KOPT-K1 (cell line): ENCODE results near the gene CTNND2.

ENCODE experiments used
- H3K27ac ChIP-seq: fragments of 200-600 bp; sonication (generic); 2 replicates; pipeline ENCODE4 v1.5.1; 2016; ENCODE audit warnings: antibody characterized with exemption, mild to moderate bottlenecking, low read depth, low read length; ENCODE audit not compliant: poor library complexity, severe bottlenecking
- H3K36me3 ChIP-seq: fragments of 200-600 bp; sonication (generic); 2 replicates; pipeline ENCODE4 v1.5.1; 2017; ENCODE audit warnings: antibody characterized with exemption, mild to moderate bottlenecking, low read length, moderate library complexity; ENCODE audit not compliant: insufficient read depth
- H3K9me3 ChIP-seq: fragments of 200-600 bp; sonication (generic); 2 replicates; pipeline ENCODE4 v1.5.1; 2017; ENCODE audit warnings: antibody characterized with exemption, low read length, mild to moderate bottlenecking; ENCODE audit not compliant: insufficient read depth, poor library complexity, severe bottlenecking

CTNND2 gene

GRCh38 chr5:11770310-11770709 is 133.9 kb downstream of the CTNND2 start:
- no peaks in the 10 kb centered on the region for H3K9me3 ChIP-seq
- no peaks in the 10 kb centered on the region for H3K36me3 ChIP-seq
- H3K27ac ChIP-seq, result no peak overlapping the region

DNA sequence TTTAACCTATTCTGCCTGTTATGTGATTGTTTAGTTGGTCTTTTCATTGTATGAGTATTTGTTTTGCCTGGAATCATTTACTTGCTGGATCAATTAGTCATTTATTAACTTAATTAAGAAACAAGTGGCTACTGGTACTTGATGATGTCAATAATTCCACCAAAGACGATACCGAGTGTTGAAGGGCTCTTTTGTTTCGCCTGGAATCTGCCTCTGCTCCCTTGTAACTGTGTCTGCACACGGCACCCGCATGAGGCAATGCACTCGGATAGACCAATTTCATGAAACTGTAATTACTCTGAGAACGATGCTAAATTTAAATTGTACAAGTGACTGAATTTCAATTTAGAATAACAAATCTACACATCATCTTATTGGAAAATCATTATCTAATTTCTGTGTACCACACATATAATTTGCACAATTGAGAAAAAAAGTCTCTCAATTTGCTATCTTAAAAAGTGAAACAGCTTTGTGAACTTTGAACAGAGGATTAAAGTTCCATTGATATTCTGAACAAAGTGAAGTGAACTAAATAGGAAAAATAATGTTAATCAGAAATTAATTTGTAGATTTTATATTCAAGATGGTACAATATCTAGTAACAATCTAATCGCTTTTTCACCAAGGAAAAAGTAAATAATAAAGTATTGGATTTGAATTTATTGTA is 143.2 kb downstream of the CTNND2 start:
- Histone ChIP-seq H3K27ac (no peak overlapping the region), H3K36me3 (no peaks in the 10 kb centered on the region), H3K9me3 (no peaks in the 10 kb centered on the region)

DNA sequence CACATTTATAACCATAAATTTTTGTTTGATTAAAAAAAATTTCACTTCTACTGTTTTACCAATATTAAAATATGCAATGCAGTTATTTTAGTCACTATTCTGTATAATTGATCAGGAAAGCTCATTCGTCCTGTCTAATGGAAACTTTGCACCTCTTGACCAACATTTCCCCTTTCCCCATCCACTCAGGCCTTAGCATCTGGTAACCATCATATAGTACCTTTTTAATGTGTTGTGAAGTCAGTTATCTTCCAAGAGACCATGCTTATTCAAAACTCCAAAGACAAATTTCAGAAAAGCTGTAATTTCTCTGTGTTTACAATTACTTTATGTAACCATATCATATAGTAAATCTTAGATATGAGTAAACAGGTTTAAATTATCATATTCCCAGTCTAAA is 145.9 kb downstream of the CTNND2 start:
- H3K27ac ChIP-seq, result no peak overlapping the region
- no peaks in the 10 kb centered on the region for H3K36me3 ChIP-seq
- no peaks in the 10 kb centered on the region for H3K9me3 ChIP-seq

DNA sequence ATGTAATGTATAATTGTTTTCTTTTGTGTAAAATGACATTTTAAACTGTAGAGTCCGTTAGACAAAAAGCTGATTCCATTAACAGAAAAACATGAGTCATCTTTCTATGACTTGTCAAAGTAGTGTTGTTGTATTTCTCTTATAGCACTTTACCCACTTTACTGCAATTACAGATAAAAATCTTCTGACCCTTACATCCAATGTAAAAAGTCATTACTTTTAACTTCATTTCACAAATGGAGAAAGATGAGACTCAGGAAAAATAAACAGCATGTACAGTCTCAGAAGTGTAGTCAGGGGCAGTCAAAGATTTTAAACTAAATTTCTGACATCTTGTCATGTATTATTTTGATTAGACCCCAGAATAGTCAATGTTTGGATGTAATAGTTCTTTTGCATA is 146.6 kb downstream of the CTNND2 start:
- no peaks in the 10 kb centered on the region for H3K9me3 ChIP-seq
- no peak overlapping the region for H3K27ac ChIP-seq
- no peaks in the 10 kb centered on the region for H3K36me3 ChIP-seq

- Histone ChIP-seq H3K27ac (no peak overlapping the region), H3K36me3 (no peaks in the 10 kb centered on the region), H3K9me3 (no peaks in the 10 kb centered on the region)
Measured at GRCh38 chr5:11737010-11737409, 167.2 kb downstream of the CTNND2 start.

DNA sequence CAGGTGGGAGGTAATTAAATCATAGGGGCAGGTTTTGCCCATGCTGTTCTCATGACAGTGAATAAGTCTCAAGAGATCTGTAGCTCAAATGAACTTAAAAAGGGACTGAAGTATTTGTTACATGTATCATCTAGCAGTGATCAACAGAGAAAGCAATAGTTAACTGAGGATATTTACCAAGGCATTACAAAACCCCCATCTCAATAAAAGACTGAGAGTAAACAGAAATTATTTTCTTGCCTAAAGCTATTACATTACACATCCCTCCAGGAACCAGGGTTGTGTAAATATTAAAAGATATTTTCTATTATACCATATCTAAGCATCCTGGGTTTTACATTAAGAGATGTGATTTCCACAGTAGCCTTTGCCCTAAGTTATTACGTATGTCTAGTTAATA is 169.9 kb downstream of the CTNND2 start:
- Histone ChIP-seq H3K9me3 (no peaks in the 10 kb centered on the region), H3K27ac (no peak overlapping the region), H3K36me3 (no peaks in the 10 kb centered on the region)

- H3K36me3 ChIP-seq, result no peaks in the 10 kb centered on the region
- H3K9me3 ChIP-seq, result no peaks in the 10 kb centered on the region
- no peak overlapping the region for H3K27ac ChIP-seq
Measured at GRCh38 chr5:11733840-11734192, 170.4 kb downstream of the CTNND2 start.

DNA sequence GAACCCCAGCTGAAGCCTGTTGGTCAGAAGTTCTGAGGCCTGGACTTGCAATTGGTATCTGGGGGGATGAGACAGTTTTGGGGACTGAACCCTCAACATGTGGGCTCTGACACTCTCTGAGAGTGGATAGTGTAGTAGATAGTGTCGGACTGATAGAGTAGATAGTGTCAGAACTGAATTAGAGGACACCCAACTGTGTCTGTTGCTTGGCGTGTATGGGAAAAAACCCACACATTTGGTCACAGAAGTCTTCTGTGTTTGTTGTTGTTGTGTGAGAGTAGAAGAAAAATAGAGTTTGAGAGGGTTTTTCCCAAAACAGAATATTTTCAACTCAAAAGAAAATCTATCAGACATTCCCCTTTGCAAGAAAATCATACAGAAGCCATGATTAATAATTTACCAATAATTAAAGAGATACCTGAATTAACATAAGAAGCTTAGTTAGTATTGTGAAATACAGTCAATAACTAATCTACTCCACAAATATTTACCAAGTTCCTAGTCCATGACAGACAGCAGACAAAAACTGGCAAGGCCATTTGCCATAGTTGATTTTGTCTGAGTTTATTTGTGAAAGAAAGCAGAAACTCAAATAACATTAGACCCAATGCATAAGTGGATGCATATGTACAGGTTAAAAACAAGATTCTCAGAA is 170.9 kb downstream of the CTNND2 start:
- Histone ChIP-seq H3K36me3 (no peaks in the 10 kb centered on the region), H3K27ac (no peak overlapping the region), H3K9me3 (no peaks in the 10 kb centered on the region)

DNA sequence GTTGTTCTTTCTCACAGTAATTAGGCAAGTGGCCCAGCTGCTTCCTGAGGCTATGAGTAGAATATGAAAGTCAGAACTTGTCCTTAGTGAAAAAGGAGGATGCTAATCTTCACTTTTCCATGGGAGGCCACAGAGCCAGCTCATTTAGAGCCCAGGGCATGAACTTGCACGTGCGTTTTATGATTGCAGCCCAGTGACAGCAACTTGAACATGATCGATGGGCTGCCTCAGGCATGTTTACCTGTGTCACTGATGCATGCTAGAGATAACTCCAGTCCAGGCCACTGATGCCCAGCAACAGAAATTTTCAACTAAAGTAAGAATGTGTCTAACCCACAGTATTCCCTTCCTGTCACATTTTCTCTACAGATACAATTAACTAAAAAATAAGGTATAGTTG is 179.3 kb downstream of the CTNND2 start:
- Histone ChIP-seq H3K36me3 (no peaks in the 10 kb centered on the region), H3K9me3 (no peaks in the 10 kb centered on the region), H3K27ac (no peak overlapping the region)

GRCh38 chr5:11719888-11720481 is 184.3 kb downstream of the CTNND2 start:
- Histone ChIP-seq H3K27ac (no peak overlapping the region), H3K9me3 (no peaks in the 10 kb centered on the region), H3K36me3 (no peaks in the 10 kb centered on the region)

- Histone ChIP-seq H3K9me3 (no peaks in the 10 kb centered on the region), H3K36me3 (no peaks in the 10 kb centered on the region), H3K27ac (no peak overlapping the region)
Measured at GRCh38 chr5:11715461-11716196, 188.6 kb downstream of the CTNND2 start.

GRCh38 chr5:11711932-11712331 is 192.3 kb downstream of the CTNND2 start:
- no peak overlapping the region for H3K27ac ChIP-seq
- no peaks in the 10 kb centered on the region for H3K9me3 ChIP-seq

GRCh38 chr5:11709021-11709420 is 195.2 kb downstream of the CTNND2 start:
- Histone ChIP-seq H3K36me3 (no peaks in the 10 kb centered on the region), H3K9me3 (no peaks in the 10 kb centered on the region), H3K27ac (no peak overlapping the region)

More at GRCh38 chr5:11711932-11712331, 192.3 kb downstream of the CTNND2 start:
- H3K36me3 ChIP-seq, result no peaks in the 10 kb centered on the region

DNA sequence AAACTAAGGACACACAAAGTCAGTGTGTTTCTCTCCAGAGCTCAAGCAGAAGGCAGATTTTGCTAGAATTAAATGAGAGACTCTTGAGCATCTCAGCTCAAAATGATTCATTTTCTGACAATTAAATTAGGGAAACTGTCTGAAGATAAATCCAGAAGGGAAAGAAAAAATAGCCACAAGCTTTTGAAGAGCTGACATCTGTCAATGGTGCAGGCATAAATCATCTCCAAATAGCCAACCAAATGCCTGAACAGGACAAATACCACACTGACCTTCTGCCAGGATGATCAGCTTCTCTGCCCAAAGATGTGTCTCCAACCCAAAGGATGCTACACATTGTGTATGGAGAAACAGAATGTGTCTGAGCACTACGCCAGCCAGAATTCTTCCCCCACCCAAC is 199.3 kb downstream of the CTNND2 start:
- Histone ChIP-seq H3K27ac (no peak overlapping the region), H3K36me3 (no peaks in the 10 kb centered on the region), H3K9me3 (no peaks in the 10 kb centered on the region)

GRCh38 chr5:11700391-11700790 is 203.9 kb downstream of the CTNND2 start:
- Histone ChIP-seq H3K27ac (no peak overlapping the region), H3K9me3 (no peaks in the 10 kb centered on the region), H3K36me3 (no peaks in the 10 kb centered on the region)
